DND-41 (cell line): ENCODE results near the gene HTR3D.

Experiments
- ATAC-seq: fragments of 200-7000 bp; cut with Tn5 transposase; 3 replicates; pipeline ENCODE4 v1.9.1; 2021; ENCODE audit warnings: low read depth; ENCODE audit not compliant: insufficient read depth
- DNase-seq: peaks from one replicate; pipeline ENCODE4 v3.0.0-alpha.2; 2020
- H2AFZ ChIP-seq: 2 replicates; pipeline ENCODE4 v1.6.0; 2012; ENCODE audit warnings: low read depth, low read length
- H3K27ac ChIP-seq: 2 replicates; pipeline ENCODE4 v1.5.1; 2012; ENCODE audit warnings: low read length, inconsistent platforms
- H3K27me3 ChIP-seq: fragments of 200-600 bp; sonication (generic); 2 replicates; pipeline ENCODE4 v1.6.0; 2012; ENCODE audit warnings: low read length, mild to moderate bottlenecking, inconsistent platforms; ENCODE audit not compliant: insufficient read depth, poor library complexity
- H3K36me3 ChIP-seq: 2 replicates; pipeline ENCODE4 v1.5.1; 2012; ENCODE audit warnings: low read length, inconsistent platforms; ENCODE audit not compliant: insufficient read depth
- H3K4me1 ChIP-seq: 2 replicates; pipeline ENCODE4 v1.5.1; 2012; ENCODE audit warnings: mild to moderate bottlenecking, low read length; ENCODE audit not compliant: insufficient read depth
- H3K4me2 ChIP-seq: 2 replicates; pipeline ENCODE4 v1.6.0; 2012; ENCODE audit warnings: mild to moderate bottlenecking, moderate library complexity, low read length, inconsistent platforms; ENCODE audit not compliant: insufficient read depth
- H3K4me3 ChIP-seq, 2 experiments: fragments of 200-600 bp in 1 of 2; shearing (Covaris generic) in 1 of 2; 2 replicates each; pipeline ENCODE4 v1.5.1; 2012 to 2016; ENCODE audit warnings: inconsistent platforms in 2 of 2, low read length in 2 of 2, mild to moderate bottlenecking in 2 of 2, low read depth in 1 of 2, moderate library complexity in 1 of 2
- H3K79me2 ChIP-seq: 2 replicates; pipeline ENCODE4 v1.6.0; 2012; ENCODE audit warnings: low read length, inconsistent platforms; ENCODE audit not compliant: insufficient read depth
- H3K9ac ChIP-seq: 2 replicates; pipeline ENCODE4 v1.6.0; 2012; ENCODE audit warnings: low read depth, mild to moderate bottlenecking, inconsistent platforms, low read length, moderate library complexity
- H3K9me3 ChIP-seq: 2 replicates; pipeline ENCODE4 v1.5.1; 2012; ENCODE audit warnings: low read length, moderate library complexity, mild to moderate bottlenecking, inconsistent platforms; ENCODE audit not compliant: insufficient read depth, severe bottlenecking
- H4K20me1 ChIP-seq: 2 replicates; pipeline ENCODE4 v1.6.0; 2012; ENCODE audit warnings: low read length; ENCODE audit not compliant: insufficient read depth
- CTCF ChIP-seq: IDR thresholded peaks from 2 replicates; pipeline ENCODE4 v1.5.1; 2012; ENCODE audit warnings: borderline replicate concordance, low read length, moderate library complexity, mild to moderate bottlenecking; ENCODE audit not compliant: poor library complexity, severe bottlenecking; ENCODE audit errors: extremely low read depth
- EZH2 ChIP-seq: IDR thresholded peaks from 3 replicates; pipeline ENCODE4 v1.6.1; 2012; ENCODE audit warnings: borderline replicate concordance, low read depth, mild to moderate bottlenecking, moderate library complexity, low read length, inconsistent platforms; ENCODE audit not compliant: severe bottlenecking

Gene HTR3D, protein sequence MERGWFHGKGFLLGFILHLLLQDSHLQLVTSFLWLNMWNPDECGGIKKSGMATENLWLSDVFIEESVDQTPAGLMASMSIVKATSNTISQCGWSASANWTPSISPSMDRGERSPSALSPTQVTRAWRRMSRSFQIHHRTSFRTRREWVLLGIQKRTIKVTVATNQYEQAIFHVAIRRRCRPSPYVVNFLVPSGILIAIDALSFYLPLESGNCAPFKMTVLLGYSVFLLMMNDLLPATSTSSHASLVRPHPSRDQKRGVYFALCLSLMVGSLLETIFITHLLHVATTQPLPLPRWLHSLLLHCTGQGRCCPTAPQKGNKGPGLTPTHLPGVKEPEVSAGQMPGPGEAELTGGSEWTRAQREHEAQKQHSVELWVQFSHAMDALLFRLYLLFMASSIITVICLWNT

GRCh38 chr3:184031187-184031792 lies at the start of gene HTR3D:
Gene HTR3D, plus strand, starts transcription at chr3:184031742. Its CDS starts 0 bp downstream, at chr3:184031742.
- Histone ChIP-seq H3K4me3 (no peak within 1 kb of the TSS), H3K27me3 (peaks cover 7% of the 10 kb centered on the region), H2AFZ (no peak within 1 kb of the TSS; the same call in 1 of the 2 replicates), H4K20me1 (no peaks in the 10 kb centered on the region), H3K36me3 (no peaks in the 10 kb centered on the region), H3K27ac (no peak within 1 kb of the TSS), H3K9ac (no peak within 1 kb of the TSS), H3K4me2 (no peak within 1 kb of the TSS), H3K4me1 (no peaks in the 10 kb centered on the region), H3K79me2 (no peaks in the 10 kb centered on the region), H3K9me3 (no peaks in the 10 kb centered on the region)
- DNase-seq (no peak), ATAC-seq (no peak)
- TF ChIP-seq EZH2 (no peak), CTCF (no peak)

- H3K27ac ChIP-seq = no peak overlapping the region
- DNase-seq (no peak), ATAC-seq (no peak)
- no peaks in the 10 kb centered on the region for H4K20me1 ChIP-seq
- no peak overlapping the region for H3K4me3 ChIP-seq
- H3K36me3 ChIP-seq = peaks cover 73% of the 10 kb centered on the region
- H3K79me2 ChIP-seq = no peaks in the 10 kb centered on the region
- H3K4me1 ChIP-seq = no peaks in the 10 kb centered on the region
- H3K4me2 ChIP-seq = no peak overlapping the region
- no peak for TF ChIP-seq CTCF
- no peak for TF ChIP-seq EZH2
- no peaks in the 10 kb centered on the region for H3K9me3 ChIP-seq
- no peak overlapping the region for H2AFZ ChIP-seq
- H3K9ac ChIP-seq = no peak overlapping the region
- H3K27me3 ChIP-seq = no peaks in the 10 kb centered on the region
Observed at GRCh38 chr3:183981990-183982644, 49.4 kb upstream of the HTR3D start.

- H3K36me3 ChIP-seq = peaks cover 76% of the 10 kb centered on the region
- no peaks in the 10 kb centered on the region for H4K20me1 ChIP-seq
- H3K4me1 ChIP-seq = no peaks in the 10 kb centered on the region
- no peak overlapping the region for H3K4me3 ChIP-seq
- no peak for TF ChIP-seq EZH2
- H3K4me2 ChIP-seq = no peak overlapping the region
- H3K9me3 ChIP-seq = no peaks in the 10 kb centered on the region
- ATAC-seq (no peak), DNase-seq (no peak)
- H3K27me3 ChIP-seq = no peaks in the 10 kb centered on the region
- H2AFZ ChIP-seq = no peak overlapping the region
- no peak overlapping the region for H3K9ac ChIP-seq
- H3K27ac ChIP-seq = no peak overlapping the region
- no peaks in the 10 kb centered on the region for H3K79me2 ChIP-seq
Observed at GRCh38 chr3:183984127-183984740, 47.3 kb upstream of the HTR3D start.
